Omental fat pad (tissue), 4 donors: ENCODE measurements around the gene TIGD6. TPM values are rescaled to one million over a fixed set of nuclear protein-coding genes. Genes with fewer than 3 reads are reported as not detected.

ENCODE experiments used
- ATAC-seq: fragments of 150-250 bp; one replicate; pipeline ENCODE4 v1.9.1; 2016; ENCODE audit warnings: mild to moderate bottlenecking, moderate library complexity; ENCODE audit not compliant: low FRiP score
- DNase-seq: peaks from one replicate; pipeline ENCODE4 v3.0.0-alpha.2; 2019; ENCODE audit warnings: low spot score
- total RNA-seq, 4 donors: library from RNA; depleted of rRNA; stranded (reverse); fragments of >200 nt; gene quantifications; one replicate each; pipeline ENCODE4 v1.1.0, GENCODE V29; 2016
- TF ChIP-seq, protein P1 (sequence below), 3 donors: fragments of 450-650 bp; IDR thresholded peaks; one replicate each; pipeline ENCODE4 v1.5.1; 2016 to 2017; ENCODE audit warnings: antibody characterized with exemption in 3 of 3, mild to moderate bottlenecking in 3 of 3, moderate library complexity in 2 of 3

TIGD6 gene
- total RNA-seq, 4 donors from 2014 or later = 3.1 to 4.9 (median 3.8) TPM

DNA sequence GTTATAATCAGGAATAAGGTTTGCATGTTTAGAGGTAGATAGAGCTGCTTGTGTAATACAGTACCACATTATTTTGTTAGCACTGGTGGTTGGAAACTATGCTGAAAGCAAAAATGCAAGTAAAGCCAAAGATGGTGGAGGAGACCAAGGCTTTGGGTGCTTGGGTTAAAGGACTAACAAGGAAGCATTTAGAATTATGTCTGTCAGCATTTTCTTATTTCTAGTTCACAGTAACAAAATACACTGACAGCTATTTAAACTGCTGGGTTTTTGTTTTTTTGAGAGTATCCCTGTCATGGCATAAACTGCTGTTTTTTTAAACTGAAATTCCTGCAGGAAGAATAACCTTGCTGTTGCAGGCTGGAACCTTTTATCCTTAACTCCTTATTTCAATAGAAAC, 6.6 kb upstream of the TIGD6 start:
- TF ChIP-seq, protein P1, sequence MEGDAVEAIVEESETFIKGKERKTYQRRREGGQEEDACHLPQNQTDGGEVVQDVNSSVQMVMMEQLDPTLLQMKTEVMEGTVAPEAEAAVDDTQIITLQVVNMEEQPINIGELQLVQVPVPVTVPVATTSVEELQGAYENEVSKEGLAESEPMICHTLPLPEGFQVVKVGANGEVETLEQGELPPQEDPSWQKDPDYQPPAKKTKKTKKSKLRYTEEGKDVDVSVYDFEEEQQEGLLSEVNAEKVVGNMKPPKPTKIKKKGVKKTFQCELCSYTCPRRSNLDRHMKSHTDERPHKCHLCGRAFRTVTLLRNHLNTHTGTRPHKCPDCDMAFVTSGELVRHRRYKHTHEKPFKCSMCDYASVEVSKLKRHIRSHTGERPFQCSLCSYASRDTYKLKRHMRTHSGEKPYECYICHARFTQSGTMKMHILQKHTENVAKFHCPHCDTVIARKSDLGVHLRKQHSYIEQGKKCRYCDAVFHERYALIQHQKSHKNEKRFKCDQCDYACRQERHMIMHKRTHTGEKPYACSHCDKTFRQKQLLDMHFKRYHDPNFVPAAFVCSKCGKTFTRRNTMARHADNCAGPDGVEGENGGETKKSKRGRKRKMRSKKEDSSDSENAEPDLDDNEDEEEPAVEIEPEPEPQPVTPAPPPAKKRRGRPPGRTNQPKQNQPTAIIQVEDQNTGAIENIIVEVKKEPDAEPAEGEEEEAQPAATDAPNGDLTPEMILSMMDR (IDR thresholded peaks at IDR 0.05) = no peak
- no peak for ATAC-seq
- DNase-seq = no peak

DNA sequence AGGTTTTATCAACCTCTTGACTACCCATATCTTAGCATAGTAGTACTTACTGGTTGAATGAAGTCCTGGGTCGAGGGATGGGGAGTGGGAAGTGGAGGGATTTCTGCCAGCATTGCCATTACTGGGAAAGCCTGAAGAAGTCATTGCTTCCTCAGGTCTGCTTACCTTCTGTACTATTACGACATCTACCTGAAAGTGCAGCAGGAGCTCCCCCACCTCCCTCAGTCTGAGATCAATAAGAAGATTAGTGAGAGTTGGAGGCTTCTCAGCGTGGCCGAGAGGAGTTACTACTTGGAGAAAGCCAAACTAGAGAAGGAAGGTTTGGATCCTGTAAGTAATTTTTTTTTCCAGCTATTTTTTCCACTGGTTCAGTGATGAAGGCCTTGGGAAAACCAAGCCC, 5.9 kb upstream of the TIGD6 start:
- ATAC-seq (no peak), DNase-seq (no peak)
- TF ChIP-seq, protein P1 (IDR thresholded peaks at IDR 0.05) = no peak

DNA sequence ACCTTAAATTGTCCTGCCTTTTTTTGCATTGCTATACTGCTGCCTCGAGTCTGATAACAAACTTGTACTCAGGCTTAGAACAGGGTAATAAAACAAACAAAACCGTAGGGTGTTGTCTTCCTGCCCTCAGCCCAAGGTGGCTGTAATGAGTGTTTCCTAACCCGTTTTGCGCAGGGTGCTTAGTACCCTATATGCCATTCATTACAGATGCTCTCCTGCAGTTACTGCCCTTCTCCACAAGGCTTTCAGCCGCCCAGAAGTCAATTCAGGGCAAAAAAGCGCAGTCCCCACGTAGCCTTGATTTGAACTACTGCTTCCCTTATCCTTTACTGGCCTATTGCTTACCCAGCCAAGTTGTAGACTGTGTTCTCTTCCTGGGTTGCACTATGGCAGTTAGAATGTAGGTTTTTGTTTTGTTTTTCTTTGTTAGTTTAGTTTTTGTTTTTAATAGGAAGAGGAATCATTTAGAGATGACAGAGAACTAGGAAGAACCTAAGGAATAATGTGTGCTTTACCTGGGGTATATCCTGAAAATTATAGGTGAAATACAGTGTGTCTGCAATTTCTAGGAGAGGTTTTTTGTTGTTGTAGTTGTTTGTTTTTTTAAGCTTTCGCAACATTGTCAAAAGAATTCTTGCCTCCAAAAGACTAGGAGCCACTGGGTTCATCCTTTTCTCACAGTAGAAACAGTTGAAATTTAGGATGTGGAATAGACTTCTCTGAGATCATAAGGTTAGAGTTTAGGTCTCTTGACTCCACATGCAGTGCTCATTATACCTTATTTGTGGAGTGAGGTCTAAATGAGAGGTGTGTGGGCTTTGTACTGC, 1.4 kb upstream of the TIGD6 start:
- TF ChIP-seq, protein P1 (IDR thresholded peaks at IDR 0.05) = no peak
- ATAC-seq = peak; percentile 57
- no peak for DNase-seq

DNA sequence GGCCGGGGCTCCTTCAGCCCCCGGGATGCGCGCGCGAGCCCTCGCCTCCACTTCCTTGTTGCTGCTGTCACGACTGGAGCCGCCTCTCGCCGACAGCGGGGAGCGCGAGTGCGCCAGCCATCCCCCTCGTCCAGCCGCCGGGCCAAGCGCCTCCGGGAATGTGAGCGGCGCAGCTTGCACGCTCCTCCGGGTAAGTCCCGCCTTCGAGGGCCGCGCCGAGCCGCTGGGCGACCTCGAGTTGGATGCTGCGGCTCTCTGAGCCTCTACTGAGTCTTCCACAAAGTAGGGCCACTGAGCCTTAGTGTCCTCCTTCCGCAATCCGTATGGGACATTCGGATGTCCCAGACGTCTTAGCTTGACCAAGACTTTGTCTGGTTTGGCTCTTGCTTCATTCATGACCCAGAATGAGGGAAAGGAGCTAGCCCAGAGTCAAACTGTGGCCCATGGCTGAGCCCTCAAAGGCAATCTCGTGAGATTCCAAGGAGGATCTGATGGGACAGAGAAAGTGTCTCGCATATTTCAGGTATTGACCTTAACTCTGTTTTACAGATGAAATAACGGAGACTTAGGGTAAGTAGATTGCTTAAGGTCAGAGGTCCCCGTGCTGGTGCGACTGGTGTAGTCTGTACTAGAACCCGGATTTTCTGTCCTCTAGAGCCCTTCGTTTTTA, 671 bp upstream of the TIGD6 start:
- ATAC-seq (peak; percentile 38), DNase-seq (no peak)
- TF ChIP-seq, protein P1 (IDR thresholded peaks at IDR 0.05) = no peak

DNA sequence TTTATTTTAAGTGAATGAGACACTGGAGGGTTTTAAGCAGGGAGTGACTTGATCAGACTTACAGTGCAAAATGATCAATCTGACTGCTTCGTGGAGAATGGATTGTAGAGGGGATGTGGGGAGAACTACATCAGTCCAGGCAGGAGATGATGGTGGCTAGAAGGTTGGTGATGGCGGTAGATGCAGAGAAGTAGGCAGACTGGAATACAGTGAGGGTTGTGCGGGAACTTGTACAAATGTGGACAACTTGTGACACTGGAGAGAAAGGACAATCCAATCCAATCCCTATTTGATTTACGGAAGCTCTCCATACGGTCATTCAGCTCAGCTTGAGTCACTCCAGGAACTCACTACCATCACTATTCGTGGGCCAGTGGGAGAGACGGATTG, 593 bp downstream of the TIGD6 start:
- ATAC-seq (no peak), DNase-seq (no peak)
- TF ChIP-seq, protein P1 (IDR thresholded peaks at IDR 0.05) = no peak

DNA sequence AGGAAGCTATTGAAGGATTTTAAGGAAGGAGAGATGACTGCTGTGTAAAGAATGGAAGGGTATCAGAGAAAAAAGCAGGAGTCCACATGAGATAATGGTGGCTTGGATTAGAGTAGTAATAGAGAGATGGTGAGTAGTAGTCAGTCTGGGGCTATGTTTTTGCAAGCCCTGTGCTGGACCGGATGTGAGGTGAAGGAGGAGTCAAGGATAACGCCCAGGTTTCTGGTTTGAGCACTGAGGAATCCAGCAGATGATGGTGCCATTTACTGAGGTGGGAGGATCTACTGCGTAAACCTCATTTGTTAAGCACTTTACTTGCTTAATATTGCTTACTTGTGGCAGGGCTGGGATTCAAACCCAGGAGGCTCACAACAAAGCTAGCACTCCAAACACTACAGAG, 1.1 kb downstream of the TIGD6 start:
- TF ChIP-seq, protein P1 (IDR thresholded peaks at IDR 0.05) = no peak

DNA sequence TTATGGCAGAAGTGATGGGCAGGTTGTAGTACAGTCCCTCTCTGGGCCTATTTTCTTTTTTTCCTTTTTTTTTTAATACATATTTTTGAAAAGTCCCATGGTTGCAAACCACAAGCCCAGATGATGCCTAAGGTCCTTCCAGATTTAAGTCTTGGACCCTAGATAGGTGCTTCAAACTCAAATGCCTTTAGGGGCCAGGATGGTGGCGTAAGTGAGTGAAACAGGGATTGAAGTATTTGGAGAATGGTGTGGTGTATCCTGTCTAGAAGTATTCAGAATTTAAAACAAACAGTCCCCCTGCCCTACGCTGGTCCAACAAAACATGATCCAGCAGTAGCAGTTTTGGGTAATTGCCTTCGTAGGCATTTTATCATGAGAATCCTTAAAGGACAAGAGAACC, 2.2 kb downstream of the TIGD6 start:
- ATAC-seq (no peak), DNase-seq (no peak)
- TF ChIP-seq, protein P1 (IDR thresholded peaks at IDR 0.05) = no peak

More for the DNA sequence above, 1.1 kb downstream of the TIGD6 start:
- DNase-seq = no peak
- no peak for ATAC-seq
